HG03571 (cell line): ENCODE measurements around the gene PRKAA1.

ENCODE experiments used
- ATAC-seq: cut with Tn5 transposase; IDR thresholded peaks from one replicate; pipeline ENCODE4 v1.9.1; 2021; ENCODE audit not compliant: unreplicated experiment

The PRKAA1 gene

GRCh38 chr5:40781843-40782409 lies 16.2 kb downstream of the PRKAA1 start:
- ATAC-seq: no peak

- no peak for ATAC-seq
Observed at GRCh38 chr5:40780858-40781257, 17.3 kb downstream of the PRKAA1 start.

- no peak for ATAC-seq
Observed at GRCh38 chr5:40780199-40780598, 18.0 kb downstream of the PRKAA1 start.

- no peak for ATAC-seq
Observed at GRCh38 chr5:40779561-40779960, 18.6 kb downstream of the PRKAA1 start.

GRCh38 chr5:40778133-40778532 lies 20.0 kb downstream of the PRKAA1 start:
- no peak for ATAC-seq

- no peak for ATAC-seq
Observed at GRCh38 chr5:40776658-40776977, 21.6 kb downstream of the PRKAA1 start.

- no peak for ATAC-seq
Observed at GRCh38 chr5:40775846-40776657, 22.1 kb downstream of the PRKAA1 start.

- ATAC-seq: no peak
Observed at GRCh38 chr5:40775085-40775845, 22.9 kb downstream of the PRKAA1 start.

GRCh38 chr5:40774623-40775022 lies 23.6 kb downstream of the PRKAA1 start:
- no peak for ATAC-seq

- no peak for ATAC-seq
Observed at GRCh38 chr5:40770764-40771163, 27.4 kb downstream of the PRKAA1 start.

- no peak for ATAC-seq
Observed at GRCh38 chr5:40762705-40763104, 35.5 kb downstream of the PRKAA1 start.

GRCh38 chr5:40757400-40757799 lies 40.8 kb downstream of the PRKAA1 start:
- no peak for ATAC-seq

GRCh38 chr5:40755407-40756365 lies 42.5 kb downstream of the PRKAA1 start, which contains the start of gene TTC33:
Gene TTC33 (minus strand): TSS chr5:40755961. CDS start chr5:40747018, 8,943 bp downstream.
- ATAC-seq: peak; percentile 92

GRCh38 chr5:40755093-40755406 lies 43.1 kb downstream of the PRKAA1 start:
- peak; percentile 75 for ATAC-seq

GRCh38 chr5:40754381-40755092 lies 43.6 kb downstream of the PRKAA1 start:
- peak; percentile 15 for ATAC-seq

GRCh38 chr5:40746703-40747102 lies 51.5 kb downstream of the PRKAA1 start:
- ATAC-seq: no peak

- ATAC-seq: no peak
Observed at GRCh38 chr5:40743771-40744170, 54.4 kb downstream of the PRKAA1 start.

GRCh38 chr5:40738502-40738901 lies 59.7 kb downstream of the PRKAA1 start:
- ATAC-seq: no peak

GRCh38 chr5:40736103-40736875 lies 61.9 kb downstream of the PRKAA1 start:
- peak; percentile 61 for ATAC-seq

- ATAC-seq: no peak
Observed at GRCh38 chr5:40735609-40736008, 62.6 kb downstream of the PRKAA1 start.
